GM18870 (cell line): ENCODE measurements around the gene ZMPSTE24.

Experiments
- ATAC-seq: cut with Tn5 transposase; IDR thresholded peaks from one replicate; pipeline ENCODE4 v1.9.1; 2021; ENCODE audit warnings: moderate library complexity; ENCODE audit not compliant: unreplicated experiment

ZMPSTE24 gene

DNA sequence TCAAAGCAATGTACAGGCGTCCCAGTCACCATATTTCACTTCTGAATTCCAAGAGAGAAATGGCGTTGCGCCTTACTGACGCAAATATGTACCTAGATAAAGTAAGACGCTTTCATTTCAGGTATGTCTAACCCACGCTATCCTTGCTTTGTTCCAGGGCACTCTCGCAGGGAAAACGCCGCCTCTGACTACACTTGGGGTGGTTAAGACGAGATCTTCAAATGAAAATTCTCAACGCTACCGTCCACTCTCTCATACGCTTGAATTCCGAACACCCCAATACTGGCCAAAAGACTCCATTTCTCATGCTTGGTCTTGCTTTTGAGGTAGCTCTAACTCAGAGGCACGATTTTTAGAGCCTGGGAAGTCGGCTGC lies 736 bp upstream of the ZMPSTE24 start:
- no peak for ATAC-seq

DNA sequence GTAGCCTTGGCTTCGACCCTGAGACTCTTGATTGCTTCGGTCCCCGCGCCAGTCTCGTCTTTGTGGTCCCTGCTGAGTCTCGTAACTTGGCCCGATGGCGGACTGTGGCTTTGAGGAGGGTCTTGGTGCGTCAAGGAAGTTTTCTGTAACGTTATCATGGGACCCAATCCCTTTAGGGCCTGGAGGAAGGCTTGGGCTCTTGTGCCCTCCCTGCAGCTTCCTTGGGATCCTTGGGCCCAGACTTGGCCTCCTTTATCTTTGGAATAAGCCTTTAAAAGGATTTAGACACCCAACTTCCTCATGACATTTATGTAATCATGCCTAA lies 371 bp downstream of the ZMPSTE24 start:
- ATAC-seq: no peak

DNA sequence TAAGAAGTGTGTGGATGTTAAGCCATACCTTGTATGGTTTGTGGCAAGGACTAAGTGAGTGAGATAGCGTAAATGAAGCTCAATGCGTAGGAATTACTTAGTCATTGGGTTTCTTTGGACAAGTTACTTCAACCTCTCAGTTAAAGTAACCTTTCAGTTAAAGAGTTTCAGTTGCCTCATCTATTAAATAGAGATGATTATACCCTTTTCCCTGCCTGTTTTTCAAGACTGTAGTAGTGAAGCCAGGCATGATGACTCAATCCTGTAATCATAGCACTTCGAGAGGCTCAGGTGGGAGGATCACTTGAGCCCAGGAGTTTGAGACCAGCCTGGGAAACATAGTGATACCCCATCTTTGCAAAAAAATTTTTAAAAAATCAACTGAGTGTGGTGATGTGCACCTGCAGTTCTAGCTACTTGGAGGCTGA lies 6.3 kb downstream of the ZMPSTE24 start:
- ATAC-seq: no peak

DNA sequence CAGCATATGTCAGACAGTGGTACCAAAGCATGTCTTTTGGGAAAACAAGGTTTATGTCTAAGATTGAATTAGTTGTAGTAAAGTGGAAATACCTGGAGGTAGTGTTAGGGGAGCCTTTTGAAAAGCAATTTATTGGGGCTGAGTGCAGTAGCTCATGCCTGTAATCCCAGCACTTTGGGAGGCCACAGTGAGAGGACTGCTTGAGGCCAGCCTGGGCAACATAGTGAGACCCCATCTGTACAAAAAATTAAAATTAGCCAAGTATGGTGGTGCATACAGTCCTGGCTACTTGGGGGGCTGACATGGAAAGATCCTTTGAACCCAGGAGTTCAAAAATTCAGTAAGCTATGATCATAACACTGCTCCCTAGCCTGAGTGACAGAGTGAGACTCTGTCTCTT lies 7.3 kb downstream of the ZMPSTE24 start:
- no peak for ATAC-seq

DNA sequence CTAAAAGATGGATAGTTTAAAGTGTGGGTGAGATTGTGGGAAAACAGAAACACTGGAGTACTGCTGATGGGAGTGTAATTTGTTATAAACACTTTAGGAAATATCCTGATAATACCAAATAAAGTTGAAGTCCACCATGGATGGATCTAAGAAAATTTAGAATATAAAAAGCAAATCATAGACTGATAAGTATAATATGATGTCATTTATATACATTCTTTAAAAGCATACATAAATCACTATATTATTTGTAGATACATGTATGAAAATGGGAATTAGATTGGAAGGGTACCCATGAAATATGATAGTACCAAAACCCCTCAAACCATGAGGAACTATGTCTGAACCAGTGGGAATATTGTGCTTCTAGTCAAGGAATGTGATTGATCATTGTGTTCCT lies 7.9 kb downstream of the ZMPSTE24 start:
- no peak for ATAC-seq

DNA sequence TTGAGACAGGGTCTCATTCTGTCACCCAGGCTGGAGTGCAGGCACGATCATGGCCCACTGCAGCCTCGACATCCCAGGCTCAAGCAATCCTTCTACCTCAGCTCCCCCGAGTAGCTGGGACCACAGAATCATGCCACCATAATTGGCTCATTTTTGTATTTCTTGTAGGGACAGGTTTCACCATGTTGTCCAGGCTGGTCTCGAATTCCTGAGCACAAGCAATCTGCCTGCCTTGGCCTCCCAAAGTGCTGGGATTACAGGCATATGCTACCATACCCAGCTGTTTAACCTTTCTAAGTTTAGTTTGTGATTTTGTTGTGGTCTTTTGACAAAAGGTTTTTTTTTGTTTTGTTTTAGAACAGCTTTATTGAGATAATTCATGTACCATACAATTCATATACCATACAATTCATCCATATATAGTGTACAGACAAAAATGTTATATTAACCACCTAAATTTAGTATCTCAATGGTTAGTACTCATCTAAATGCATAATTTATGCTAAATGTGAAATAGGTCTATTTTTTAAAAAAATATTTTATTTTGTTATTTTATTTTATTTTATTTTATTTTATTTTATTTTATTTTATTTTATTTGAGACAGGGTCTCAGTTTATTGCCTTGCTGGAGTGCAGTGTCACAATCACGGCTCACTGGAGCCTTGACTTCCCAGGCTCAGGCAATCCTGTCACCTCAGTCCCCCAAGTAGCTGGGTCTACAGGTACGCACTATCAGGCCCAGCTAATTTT lies 8.9 kb downstream of the ZMPSTE24 start:
- ATAC-seq: no peak

DNA sequence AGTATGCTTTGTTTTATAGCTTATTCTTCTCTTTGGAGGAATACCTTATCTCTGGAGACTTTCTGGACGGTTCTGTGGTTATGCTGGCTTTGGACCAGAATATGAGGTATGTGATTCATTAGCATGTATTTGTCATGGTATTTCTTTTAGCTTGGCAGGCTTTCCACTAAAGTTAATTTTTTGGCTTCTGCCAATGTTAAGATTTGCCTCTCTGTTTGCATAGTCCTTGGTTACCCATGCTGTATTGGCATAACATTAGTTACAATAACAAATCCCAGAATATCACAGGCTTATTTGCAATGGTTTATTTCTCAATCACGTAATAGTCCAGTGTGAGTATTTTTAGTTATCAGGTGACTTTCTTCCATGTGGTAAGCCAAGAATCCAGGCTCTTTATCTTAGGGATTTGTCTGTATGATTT lies 9.7 kb downstream of the ZMPSTE24 start:
- no peak for ATAC-seq

DNA sequence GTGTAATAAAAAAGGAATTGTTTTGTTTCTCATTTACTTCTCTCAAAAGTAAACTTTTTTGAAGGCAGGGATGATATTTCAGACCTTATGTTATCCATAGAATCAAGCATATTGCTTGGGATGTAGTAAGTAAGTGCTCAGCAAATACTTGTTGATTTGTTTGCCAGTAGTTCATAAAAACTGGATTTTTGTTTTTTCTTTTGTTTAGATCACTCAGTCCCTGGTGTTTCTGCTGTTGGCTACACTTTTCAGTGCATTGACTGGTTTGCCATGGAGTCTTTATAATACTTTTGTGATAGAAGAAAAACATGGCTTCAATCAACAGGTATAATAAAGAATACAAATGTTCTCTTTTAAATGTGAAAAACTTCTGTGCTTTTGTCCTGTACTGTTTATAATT lies 10.2 kb downstream of the ZMPSTE24 start:
- no peak for ATAC-seq

DNA sequence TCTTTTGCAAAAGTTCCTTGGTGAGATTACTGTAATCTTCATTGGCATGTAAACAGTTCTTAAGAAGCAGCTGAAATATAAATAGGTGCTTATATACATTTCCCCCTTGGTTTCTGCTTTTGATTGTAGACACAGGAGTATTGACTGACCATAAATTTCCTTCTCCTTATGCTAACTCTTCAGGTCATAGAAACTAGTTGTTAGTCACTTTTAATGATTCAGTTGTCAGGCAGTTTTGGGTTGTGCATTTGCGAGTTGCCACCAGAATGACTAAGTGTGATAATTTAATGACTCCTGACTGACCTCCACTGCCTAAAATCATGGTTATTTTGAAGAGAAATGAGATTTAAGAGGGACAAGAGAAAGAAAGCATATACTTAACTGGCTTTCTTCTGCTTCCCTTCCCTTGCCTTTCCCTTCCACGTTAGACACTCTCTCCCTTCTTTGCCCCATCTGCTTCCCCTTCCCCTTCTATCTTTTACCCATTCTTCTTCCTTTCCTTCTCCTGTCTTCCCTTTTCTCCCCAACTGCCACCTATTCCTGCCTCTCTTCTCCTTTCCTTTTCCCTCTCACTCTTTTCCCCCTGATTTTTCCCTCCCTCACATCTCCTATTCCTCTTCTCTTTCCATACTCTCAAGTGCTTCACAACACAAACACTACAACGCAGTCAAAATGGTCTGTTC lies 12.3 kb downstream of the ZMPSTE24 start:
- ATAC-seq: no peak

DNA sequence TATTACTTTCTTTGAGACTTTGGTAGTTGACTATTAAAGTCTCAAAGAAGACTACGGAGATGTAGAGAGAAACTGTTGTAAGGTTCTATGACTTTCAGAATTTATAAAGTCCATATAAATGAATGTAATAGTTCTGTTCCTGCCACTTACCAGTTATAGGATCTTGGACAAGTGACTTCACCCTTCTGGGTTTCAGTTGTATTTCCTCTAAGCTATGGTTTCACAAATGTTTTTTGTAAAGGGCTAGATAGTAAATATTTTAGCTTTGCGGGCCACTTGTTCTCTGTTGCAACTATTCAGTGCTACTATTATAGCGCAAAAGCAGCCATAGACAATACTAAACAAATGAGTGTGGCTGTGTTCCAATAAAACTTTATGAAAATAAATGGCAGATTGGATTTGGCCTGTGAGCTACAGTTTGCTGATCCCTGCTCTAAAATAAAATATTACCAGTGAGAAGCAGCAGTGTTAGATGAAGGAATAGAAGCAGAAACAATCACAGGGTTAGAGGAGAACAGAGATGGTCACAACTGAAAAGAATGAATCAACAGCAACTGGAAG lies 14.7 kb downstream of the ZMPSTE24 start:
- no peak for ATAC-seq

DNA sequence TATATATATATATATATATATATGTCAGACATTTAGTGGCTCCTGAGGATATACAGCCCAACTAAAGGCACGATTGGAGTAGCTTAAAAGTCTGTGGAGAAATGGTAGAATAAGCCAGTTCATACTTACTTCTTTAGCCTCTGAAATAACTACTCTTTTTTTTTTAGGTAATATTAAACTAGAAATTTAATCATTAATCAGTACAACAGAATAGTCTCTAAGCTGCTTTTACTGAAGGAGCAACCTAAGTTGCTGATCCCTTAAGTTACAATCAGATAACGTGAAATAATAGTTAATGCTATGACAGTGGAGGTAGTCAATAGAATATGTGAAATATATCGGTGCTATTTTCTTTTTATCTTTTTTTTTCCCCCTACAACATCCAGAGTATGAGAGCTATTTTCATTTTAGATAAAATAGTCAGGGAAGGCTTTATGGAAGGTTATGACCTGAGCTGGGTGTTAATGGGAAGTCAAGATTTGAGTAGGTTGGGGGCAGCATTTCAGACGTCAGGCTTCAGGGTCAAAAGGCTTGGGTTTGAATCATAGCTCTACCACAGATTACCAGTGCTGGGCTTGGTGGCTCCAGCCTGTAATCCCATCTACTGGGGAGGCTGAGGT lies 15.6 kb downstream of the ZMPSTE24 start:
- ATAC-seq: no peak

DNA sequence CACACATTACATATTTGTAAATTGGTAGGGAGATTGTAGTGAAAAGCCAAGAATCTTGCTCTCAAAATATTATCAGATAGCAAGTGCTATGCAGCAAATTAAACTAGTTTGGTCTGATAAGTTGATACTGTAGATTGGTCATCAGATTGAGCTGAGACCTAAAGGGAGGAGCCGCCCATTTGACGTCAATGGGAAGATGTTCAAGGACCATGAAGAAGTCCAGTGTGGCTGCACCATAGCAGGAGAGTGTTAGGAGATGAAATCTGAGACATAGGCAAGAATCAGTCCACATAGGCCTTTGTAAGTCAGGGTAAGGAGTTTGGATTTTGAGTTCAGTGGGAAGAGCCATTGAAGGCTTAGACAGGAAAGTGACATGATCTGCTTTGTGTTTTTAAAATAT lies 16.3 kb downstream of the ZMPSTE24 start:
- ATAC-seq: no peak

DNA sequence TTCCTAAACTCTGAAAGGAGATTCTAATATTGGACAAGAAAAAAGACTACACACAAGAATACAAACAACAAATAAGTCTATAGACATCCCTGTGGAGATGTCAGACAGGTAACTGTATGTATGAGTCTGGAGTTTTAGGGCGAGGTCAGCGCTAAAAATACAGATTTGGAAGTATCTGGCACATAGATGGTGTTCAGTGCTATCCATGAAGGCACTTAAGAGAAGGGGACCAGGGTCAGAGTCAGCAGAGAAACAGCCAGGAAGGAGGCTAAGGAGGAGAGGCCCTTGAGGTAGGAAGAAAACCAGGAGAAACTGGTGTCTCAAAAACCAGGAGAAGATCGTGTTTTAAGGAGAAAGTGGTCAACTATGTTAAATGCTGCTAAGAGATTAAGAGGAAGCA lies 18.1 kb downstream of the ZMPSTE24 start:
- ATAC-seq: no peak

DNA sequence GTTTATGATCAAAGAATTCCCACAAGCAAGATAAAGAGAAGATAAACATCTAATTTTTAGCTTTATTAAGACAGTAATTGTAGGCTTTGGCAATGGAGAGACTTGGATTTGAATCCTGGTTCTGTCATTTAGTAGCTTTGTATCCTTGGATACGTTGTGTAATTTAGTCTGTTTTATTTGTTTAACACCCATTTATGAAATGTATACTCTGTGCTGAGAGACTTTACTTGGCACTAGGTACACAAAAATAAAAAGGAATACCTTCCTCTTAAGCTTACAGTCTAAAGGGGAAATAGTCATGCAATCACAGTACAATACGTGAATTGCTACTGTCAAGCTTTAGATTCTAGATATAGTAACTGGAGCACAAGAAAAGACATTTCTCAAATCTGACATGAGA lies 23.8 kb downstream of the ZMPSTE24 start:
- ATAC-seq: no peak

DNA sequence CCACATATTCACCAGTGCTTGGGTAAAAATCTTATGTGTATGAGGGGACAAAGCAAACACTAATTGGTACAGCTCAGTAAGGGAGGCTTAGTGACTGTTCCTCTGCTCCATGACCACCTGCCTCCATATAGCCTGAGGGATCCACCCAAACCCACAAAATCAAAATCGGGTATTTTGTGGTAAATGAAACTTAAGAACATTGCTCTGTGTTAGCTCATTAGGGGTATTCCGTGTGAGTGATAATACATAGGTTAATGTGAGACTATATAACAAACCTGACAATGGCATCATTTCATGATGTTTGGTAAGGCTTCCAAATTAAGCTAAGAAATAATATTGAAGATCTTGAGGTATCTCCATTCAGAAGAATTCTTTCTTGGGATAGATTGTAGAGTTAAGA lies 33.3 kb downstream of the ZMPSTE24 start:
- ATAC-seq: no peak

DNA sequence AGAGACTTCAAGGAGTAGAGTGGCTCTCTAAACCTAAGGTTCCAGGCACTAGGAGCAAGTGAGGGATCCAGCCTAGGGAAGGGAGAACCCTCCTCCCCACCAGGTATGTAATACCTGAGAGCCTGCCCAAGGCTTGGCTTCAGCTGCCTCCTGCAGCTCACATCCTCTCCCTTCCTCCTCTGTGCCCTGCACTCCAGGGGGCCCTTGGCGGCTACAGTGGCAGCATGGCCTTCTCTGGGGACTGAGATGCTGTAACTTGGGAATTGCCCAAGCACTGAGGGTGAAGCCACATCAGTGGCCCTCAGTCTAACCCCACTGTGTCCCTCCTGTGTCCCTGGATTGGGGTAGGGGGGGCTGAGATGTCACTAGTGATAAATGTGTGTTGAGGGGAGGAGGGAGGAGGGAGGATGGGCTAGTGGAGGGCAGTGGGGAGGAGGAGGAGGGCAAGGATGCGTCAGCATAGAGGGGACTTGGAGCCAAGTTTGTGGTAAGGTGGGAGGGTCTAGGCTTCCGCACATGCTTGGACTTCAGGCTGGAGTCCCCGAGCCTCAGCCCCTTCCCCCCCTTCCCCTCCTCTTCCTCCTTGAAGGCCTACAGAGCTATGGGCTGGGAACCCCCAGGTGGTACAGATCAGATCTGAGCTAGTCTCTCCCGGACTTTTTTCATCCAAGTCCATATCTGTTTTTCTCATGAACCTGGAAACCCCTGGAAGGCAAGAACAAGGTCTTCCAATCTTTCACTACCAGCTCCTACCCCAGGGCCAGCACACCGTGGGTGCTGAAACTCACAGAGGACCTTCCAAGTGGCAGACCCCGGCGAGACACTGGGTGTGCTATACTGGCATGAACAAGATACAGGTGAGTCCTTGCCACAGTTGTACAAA lies 41.6 kb downstream of the ZMPSTE24 start:
- no peak for ATAC-seq

DNA sequence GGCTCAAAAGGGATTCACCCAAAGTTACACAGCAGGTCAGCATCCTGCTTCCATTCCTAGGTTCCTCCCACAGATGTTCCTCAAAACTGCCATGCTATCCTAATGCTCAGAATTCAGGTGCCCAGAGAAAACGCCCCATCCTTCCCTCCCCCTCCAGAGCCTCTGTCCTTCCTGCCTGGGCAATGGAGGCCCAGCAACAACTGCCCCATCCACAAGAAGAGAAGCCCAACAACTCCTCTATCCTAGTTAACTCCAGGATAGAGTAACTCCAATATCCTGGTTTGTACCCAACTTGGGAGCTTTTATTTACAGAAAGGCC lies 42.2 kb downstream of the ZMPSTE24 start:
- ATAC-seq: no peak

DNA sequence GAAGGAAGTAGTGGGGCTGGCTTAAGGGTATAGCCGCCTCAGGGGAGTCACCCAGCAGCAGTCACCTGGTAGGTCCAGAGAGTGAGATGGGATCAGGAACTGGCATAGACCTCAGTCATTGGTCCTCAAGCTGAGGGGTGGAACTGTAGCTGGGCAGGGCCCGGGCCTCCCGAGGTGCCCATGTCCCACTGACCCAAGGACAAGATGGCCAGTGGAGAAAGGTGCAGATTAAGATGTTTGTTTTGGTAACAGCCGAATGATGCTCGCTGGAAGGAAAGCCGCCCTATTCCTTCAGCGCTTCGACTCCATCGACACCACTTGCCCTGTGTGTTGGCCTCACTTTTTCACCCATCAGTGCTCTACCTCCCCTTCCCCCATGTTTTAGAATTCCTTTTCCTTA lies 42.6 kb downstream of the ZMPSTE24 start:
- ATAC-seq: no peak

DNA sequence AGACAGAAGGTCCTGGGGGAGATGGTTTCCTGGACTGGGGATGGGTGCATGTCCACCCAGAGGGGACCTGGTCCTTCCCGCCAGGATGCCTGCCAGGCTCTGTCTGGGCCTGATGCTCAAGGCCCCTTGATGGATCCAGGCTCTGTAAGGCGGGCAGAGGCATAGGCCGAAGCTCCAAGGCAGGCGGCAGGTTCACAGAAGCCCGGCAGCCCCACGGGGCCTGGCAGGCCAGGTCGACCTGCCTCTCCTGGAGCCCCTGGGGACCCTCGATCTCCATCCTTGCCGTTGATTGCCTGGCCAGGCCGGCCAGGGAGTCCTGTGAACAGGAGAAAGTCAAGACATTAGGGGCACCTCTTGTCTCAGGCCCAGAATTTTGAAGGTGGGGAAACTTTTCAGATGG lies 43.0 kb downstream of the ZMPSTE24 start:
- no peak for ATAC-seq

DNA sequence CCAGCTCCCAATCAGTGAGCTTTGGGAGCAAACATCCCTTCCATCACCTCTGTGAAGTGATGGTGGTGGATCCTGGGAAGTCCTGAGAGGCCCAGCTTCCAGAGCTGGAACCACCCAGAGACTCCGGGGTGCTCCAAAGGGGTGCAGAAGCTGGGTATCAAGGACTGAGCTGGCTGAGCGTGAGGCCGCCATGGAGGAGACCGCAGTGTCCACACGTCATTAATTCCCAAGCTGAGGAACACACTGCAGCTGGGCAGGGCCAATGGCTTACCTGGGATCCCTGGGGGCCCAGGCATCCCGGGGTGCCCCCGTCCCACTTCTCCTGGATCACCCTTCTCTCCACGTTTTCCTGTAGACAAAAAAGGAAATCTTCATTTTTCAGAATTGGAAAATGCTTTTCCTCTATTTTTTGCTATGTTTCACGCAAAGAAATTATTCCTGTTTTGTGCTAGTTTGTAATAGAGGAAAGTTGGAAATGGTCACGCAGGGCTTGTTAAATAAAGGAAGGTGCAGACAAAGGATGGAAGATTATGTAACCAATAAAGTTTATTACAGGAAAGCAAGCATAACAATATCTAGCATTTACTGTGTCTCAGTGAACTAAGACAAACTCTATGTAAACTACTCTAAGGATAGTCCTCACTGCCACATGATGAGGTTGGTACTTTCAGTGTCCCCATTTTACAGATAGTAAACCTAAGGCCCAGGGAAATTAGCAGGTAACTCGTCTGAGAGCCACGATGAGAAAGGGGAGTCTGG lies 43.7 kb downstream of the ZMPSTE24 start:
- no peak for ATAC-seq

DNA sequence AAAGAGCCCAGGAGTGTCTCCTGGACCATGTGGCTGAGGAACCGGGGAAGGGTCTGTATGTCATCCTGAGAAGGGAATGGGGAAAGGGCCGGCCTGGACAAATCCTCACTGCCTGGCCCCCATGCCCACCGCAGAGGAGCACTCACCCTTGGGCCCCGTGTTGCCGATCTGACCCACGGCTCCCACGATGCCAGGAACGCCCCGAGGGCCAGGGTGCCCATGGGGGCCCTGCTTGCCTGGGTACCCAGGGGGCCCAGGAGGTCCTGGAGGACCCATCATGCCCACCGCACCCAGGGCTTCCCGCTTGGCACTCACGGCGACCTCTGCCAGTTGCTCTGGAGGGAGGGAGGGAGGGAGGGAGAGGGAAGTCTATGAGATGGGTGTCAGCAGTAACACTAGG lies 44.4 kb downstream of the ZMPSTE24 start:
- no peak for ATAC-seq
